Stimulated activated CD4-positive, alpha-beta T cell treated with anti-CD3 and anti-CD28 coated beads, Interleukin-12 subunit alpha, Interleukin-12 subunit beta, amount 100 ng/mL, for 24 hours (primary cell): ENCODE results near the gene C1orf198.
"Not testable (repeated sequence)": the region's sequence is repeated elsewhere in the genome, so short reads cannot be mapped to it uniquely, and the experiment has no call there.

Source experiments
- DNase-seq, 2 experiments: peaks; one replicate each; pipeline ENCODE4 v3.0.0-alpha.2; 2020; ENCODE audit warnings: low read depth in 2 of 2

C1orf198 gene

DNA sequence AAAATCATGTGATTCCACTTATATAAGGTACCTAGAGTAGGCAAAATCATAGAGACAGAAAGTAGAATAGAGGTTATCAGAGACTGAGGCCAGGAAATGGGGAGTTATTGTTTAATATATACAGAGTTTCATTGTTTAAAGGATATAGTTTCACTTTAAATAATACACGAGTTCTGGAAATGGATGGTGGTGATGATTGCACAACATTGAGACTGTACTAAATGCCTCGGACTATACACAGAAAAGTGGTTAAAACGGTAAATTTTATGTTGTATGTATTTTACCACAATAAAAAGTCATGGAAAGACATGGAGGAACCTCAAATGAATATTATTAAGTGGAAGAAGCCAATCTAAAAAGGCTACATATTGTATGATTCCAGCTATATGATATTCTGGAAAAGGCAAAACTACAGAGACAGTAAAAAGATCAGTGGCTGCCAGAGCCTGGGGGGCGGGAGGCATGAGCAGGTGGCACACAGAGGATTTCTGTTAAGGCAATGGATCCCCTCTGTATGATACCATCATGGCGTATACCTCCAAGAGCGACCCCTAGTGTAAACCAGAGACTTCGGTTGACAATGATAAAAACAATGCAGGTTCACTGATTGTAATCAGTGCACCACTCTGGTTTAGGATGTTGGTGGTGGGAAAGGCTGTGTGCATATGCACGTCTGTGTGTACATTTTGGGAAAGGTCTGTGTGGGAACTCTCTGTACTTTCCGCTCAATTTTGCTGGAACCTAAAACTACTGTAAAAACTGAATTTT lies 7.5 kb downstream of the C1orf198 start:
- no peak for DNase-seq

GRCh38 chr1:230858918-230859729 lies 9.2 kb downstream of the C1orf198 start:
- DNase-seq: no peak

- DNase-seq: no peak
Observed at GRCh38 chr1:230858236-230858820, 10.0 kb downstream of the C1orf198 start.

GRCh38 chr1:230857822-230858221 lies 10.5 kb downstream of the C1orf198 start:
- DNase-seq: no peak

- DNase-seq: no peak
Observed at GRCh38 chr1:230857077-230857476, 11.2 kb downstream of the C1orf198 start.

DNA sequence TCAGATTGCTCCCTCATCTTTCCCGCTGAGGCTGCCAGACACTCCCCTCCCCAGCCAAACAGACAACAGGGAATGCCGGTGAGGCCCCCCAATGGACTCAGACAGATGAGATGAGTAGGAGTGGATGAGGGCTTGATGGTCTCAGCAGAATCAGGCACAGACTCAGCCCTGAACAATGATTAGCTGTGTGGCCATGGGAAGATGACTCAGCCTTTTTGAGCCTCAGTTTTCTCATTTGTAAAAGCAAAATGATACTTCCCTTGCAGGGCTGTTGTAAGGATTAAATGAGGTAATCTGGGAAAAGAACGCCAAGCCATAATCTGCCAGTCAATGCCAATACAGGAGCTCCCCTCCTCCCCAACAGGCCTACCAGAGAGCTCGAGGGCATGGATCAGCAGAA lies 12.4 kb downstream of the C1orf198 start:
- DNase-seq: no peak

- no peak for DNase-seq
Observed at GRCh38 chr1:230854423-230854822, 13.9 kb downstream of the C1orf198 start.

DNA sequence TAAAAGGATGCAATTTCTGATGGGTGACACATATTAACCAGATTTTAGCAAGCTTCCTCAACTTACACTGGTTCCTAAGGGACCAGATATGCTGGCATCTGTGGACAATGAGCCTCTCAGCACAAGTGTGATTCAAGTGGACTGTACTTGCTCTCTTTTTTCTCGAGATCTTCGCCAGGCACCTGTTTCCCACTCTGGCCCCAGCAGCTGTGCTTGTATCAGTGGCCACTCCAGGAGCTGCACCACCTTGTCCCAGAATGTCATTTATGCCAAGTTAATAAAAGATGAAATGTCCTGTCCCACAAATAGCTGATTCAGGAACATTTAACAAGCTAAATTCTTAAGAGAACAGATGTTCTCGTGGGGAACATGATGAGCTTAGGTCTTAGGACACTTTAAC lies 14.6 kb downstream of the C1orf198 start:
- no peak for DNase-seq

DNA sequence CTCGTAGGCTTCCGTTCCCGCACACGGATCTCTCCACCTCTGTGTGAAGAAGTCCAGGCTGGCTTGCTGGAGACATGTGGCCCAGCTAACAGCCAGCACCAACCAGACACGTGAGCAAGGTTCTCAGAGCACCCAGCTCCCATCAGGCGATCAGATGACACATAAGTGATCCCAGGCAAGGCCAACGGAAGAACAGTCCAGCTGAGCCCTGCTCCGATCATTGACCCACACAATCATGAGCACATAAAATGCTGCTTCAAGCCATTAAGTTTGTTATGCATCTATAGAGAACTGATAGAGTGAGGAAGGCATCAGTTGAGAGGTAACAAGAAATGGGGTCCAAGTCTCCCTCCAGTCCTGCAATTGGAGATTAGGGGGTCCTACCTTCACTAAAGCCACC lies 15.4 kb downstream of the C1orf198 start:
- no peak for DNase-seq

DNA sequence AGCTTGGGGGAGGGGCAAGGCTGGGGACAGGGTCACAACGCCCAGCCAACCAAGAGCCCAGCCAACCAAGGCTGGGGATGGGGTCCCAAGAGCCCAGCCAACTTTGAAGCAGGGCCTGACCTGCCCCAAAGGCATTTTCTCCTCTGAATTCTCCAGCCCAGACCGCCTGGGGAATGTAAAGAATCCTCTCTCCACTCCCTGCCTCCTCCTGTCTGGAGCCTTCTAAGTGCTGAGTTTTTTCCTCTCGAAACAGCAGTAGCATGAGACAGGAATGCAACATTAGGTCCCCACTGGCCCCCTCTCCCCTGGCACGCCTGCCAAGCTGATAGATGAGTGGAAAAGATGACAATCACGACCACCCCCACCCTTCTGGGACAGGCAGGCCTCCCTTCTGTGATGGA lies 17.0 kb downstream of the C1orf198 start:
- no peak for DNase-seq

DNA sequence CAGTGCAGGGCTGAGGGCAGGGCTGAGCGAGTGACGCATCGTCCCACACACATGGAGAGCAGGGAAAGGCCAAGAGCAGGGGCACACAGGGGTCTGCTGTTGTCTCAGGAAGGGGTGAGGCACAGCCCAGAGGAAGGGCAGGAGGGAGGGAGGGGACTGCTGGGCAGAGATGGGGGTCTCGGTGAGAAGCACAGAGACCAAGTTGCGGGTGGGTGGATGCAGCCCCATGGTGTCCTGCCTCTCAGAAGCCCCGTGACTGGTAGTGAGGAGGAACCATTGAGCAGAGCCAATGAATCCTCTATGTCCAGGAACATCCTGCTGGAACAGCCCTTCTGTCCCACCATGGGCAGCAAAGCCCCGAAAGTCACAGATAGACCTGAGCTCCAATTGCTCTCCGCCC lies 17.8 kb downstream of the C1orf198 start:
- DNase-seq: no peak

- DNase-seq: no peak
Observed at GRCh38 chr1:230849451-230850224, 18.7 kb downstream of the C1orf198 start.

DNA sequence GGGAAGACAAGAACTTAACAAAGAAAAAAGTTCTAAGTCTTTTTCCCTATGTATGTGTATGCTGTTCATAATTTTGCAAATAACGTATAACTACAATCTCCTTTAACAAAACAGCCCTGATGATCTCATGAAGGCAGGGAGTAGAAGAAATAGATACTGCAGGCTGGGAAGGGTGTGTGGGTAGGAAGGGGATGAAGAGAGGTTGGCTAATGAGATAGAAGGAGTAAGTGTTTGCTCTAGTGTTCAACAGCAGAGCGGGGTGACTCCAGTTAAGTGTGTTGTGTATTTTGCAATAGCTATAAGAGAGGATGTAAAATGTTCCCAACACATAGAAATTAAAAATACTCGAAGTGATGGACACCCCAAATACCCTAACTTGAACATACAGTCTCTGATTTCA lies 20.1 kb downstream of the C1orf198 start:
- no peak for DNase-seq

GRCh38 chr1:230845184-230845583 lies 23.1 kb downstream of the C1orf198 start:
- DNase-seq: not testable (repeated sequence)

DNA sequence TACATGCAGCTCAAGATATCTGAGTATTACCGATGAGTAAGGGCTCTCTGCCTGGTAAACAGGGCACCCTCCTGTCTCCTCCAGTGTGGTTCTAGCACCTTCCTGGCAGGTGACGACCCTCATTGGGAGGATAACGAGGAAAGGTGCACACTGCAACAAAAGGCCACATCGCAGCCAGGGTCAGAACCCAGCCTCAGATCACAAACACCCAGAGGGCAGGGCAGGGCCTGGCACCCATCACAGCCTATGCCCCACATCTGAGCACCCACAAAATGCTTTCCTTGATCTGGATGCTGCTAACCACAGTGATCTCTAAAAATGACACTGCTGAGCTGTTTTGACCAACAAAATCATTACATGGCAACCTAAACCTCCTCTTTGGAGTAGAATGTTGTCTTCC lies 23.8 kb downstream of the C1orf198 start:
- no peak for DNase-seq

GRCh38 chr1:230843503-230844309 lies 24.6 kb downstream of the C1orf198 start:
- no peak for DNase-seq

DNA sequence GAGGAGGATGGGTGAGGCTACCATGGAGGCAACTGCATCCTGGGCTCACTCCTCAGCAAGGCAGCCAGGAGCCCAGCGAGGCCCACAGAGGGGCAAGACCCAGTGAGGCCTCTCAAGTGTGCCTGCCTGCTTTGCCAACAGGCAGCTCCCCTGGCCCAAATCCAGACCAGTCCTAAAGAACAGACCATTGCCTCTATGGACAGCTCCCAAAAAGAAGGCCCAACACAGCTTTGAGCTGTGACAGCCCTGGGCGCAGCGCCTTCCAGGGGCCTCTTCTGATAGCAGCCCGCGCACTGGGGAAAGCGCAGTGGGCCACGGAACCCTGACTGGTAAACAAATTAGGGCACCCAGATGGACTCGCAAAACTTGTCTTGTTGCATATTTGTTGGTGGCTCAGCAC lies 25.5 kb downstream of the C1orf198 start:
- DNase-seq: no peak

GRCh38 chr1:230839173-230839572 lies 29.1 kb downstream of the C1orf198 start:
- DNase-seq: no peak

DNA sequence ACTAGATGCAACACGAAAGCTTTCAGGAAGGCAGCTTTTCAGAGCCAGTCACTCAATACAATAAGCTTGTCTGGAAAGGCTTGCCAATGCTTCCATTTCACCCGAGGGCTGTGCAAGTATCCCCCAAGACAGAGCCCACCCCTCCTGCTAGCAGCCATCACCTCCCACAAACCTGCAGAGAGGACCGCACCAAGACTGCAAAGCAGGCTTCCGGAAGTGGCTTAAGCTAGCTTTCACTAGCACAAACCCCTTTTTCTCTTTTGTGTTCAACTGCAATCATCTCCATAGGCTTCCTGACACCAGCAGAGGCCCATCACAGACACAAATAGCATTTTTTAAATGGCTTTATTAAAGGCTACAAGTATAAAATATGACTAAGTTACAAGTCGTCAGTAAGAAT lies 31.5 kb downstream of the C1orf198 start:
- DNase-seq: no peak

- no peak for DNase-seq
Observed at GRCh38 chr1:230836347-230836746, 32.0 kb downstream of the C1orf198 start.

GRCh38 chr1:230834292-230834691 lies 34.0 kb downstream of the C1orf198 start:
- DNase-seq: no peak
